ENCODE results near the gene NSUN6.

Gene NSUN6

GRCh38 chr10:18557960-18558359 lies 93.4 kb downstream of the NSUN6 start:
- DNase-seq = no peak

GRCh38 chr10:18556522-18557147 lies 94.8 kb downstream of the NSUN6 start:
- no peak for DNase-seq

- DNase-seq = no peak
These were observed 96.9 kb downstream of the NSUN6 start for GRCh38 chr10:18554479-18554878.

GRCh38 chr10:18551473-18551872 lies 99.9 kb downstream of the NSUN6 start:
- DNase-seq = no peak

GRCh38 chr10:18549105-18549504 lies 102.3 kb downstream of the NSUN6 start:
- no peak for DNase-seq

GRCh38 chr10:18545621-18546305 lies 105.6 kb downstream of the NSUN6 start:
- no peak for DNase-seq

- no peak for DNase-seq
These were observed 108.6 kb downstream of the NSUN6 start for GRCh38 chr10:18542832-18543231.

GRCh38 chr10:18540195-18540594 lies 111.2 kb downstream of the NSUN6 start:
- no peak for DNase-seq

- DNase-seq = no peak
These were observed 112.1 kb downstream of the NSUN6 start for GRCh38 chr10:18539335-18539734.

- no peak for DNase-seq
These were observed 117.5 kb downstream of the NSUN6 start for GRCh38 chr10:18533896-18534295.

- DNase-seq = no peak
These were observed 118.4 kb downstream of the NSUN6 start for GRCh38 chr10:18532881-18533535.

- DNase-seq = no peak
These were observed 123.1 kb downstream of the NSUN6 start for GRCh38 chr10:18528292-18528691.

- DNase-seq = no peak
These were observed 123.7 kb downstream of the NSUN6 start for GRCh38 chr10:18527687-18528086.

GRCh38 chr10:18523858-18524257 lies 127.5 kb downstream of the NSUN6 start:
- no peak for DNase-seq

- DNase-seq = no peak
These were observed 128.4 kb downstream of the NSUN6 start for GRCh38 chr10:18523025-18523424.

- DNase-seq = no peak
These were observed 134.5 kb downstream of the NSUN6 start for GRCh38 chr10:18516851-18517250.

- no peak for DNase-seq
These were observed 136.8 kb downstream of the NSUN6 start for GRCh38 chr10:18514537-18514936.

GRCh38 chr10:18508587-18508986 lies 142.8 kb downstream of the NSUN6 start:
- DNase-seq = no peak

- DNase-seq = no peak
These were observed 145.8 kb downstream of the NSUN6 start for GRCh38 chr10:18505456-18506118.

- no peak for DNase-seq
These were observed 147.2 kb downstream of the NSUN6 start for GRCh38 chr10:18504161-18504560.

- no peak for DNase-seq
These were observed 149.8 kb downstream of the NSUN6 start for GRCh38 chr10:18501629-18502028.

- no peak for DNase-seq
These were observed 150.2 kb downstream of the NSUN6 start for GRCh38 chr10:18501198-18501597.

- DNase-seq = no peak
These were observed 150.8 kb downstream of the NSUN6 start for GRCh38 chr10:18500576-18500975.

GRCh38 chr10:18498998-18499397 lies 152.4 kb downstream of the NSUN6 start:
- no peak for DNase-seq
